ENCODE results near the gene SSR1.

GRCh38 chr6:7292596-7293255, 20.3 kb downstream of the SSR1 start:
- TF ChIP-seq, protein P1, sequence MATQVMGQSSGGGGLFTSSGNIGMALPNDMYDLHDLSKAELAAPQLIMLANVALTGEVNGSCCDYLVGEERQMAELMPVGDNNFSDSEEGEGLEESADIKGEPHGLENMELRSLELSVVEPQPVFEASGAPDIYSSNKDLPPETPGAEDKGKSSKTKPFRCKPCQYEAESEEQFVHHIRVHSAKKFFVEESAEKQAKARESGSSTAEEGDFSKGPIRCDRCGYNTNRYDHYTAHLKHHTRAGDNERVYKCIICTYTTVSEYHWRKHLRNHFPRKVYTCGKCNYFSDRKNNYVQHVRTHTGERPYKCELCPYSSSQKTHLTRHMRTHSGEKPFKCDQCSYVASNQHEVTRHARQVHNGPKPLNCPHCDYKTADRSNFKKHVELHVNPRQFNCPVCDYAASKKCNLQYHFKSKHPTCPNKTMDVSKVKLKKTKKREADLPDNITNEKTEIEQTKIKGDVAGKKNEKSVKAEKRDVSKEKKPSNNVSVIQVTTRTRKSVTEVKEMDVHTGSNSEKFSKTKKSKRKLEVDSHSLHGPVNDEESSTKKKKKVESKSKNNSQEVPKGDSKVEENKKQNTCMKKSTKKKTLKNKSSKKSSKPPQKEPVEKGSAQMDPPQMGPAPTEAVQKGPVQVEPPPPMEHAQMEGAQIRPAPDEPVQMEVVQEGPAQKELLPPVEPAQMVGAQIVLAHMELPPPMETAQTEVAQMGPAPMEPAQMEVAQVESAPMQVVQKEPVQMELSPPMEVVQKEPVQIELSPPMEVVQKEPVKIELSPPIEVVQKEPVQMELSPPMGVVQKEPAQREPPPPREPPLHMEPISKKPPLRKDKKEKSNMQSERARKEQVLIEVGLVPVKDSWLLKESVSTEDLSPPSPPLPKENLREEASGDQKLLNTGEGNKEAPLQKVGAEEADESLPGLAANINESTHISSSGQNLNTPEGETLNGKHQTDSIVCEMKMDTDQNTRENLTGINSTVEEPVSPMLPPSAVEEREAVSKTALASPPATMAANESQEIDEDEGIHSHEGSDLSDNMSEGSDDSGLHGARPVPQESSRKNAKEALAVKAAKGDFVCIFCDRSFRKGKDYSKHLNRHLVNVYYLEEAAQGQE (IDR thresholded peaks at IDR 0.05; ENCODE audit: low read depth), result no peak
- no peak for TF ChIP-seq RAD21 (IDR thresholded peaks at IDR 0.05; ENCODE audit: low read depth)
- no peak for TF ChIP-seq NFIC (IDR thresholded peaks at IDR 0.05)
- TF ChIP-seq TAF1 (IDR thresholded peaks at IDR 0.05; ENCODE audit: low read depth), result no peak
- TF ChIP-seq TCF12 (IDR thresholded peaks at IDR 0.05; ENCODE audit: low read depth), result no peak
- TF ChIP-seq CEBPB (IDR thresholded peaks at IDR 0.05), result no peak
- TF ChIP-seq, protein P2, sequence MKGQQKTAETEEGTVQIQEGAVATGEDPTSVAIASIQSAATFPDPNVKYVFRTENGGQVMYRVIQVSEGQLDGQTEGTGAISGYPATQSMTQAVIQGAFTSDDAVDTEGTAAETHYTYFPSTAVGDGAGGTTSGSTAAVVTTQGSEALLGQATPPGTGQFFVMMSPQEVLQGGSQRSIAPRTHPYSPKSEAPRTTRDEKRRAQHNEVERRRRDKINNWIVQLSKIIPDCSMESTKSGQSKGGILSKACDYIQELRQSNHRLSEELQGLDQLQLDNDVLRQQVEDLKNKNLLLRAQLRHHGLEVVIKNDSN (IDR thresholded peaks at IDR 0.05), result no peak
- no peak for TF ChIP-seq CREB1 (IDR thresholded peaks at IDR 0.05; ENCODE audit: low read depth)
- TF ChIP-seq EP300 (IDR thresholded peaks at IDR 0.05; ENCODE audit: borderline replicate concordance), result no peak
- TF ChIP-seq YY1 (IDR thresholded peaks at IDR 0.05; ENCODE audit: low read depth), result no peak
- TF ChIP-seq, protein P3, sequence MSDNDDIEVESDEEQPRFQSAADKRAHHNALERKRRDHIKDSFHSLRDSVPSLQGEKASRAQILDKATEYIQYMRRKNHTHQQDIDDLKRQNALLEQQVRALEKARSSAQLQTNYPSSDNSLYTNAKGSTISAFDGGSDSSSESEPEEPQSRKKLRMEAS (IDR thresholded peaks at IDR 0.05), result no peak
- no peak for TF ChIP-seq TEAD4 (IDR thresholded peaks at IDR 0.05)
- no peak for TF ChIP-seq EGR1 (IDR thresholded peaks at IDR 0.05)
